GM15510 (cell line): Measurements from ENCODE around the gene FLOT2.

ENCODE experiments used
- POLR2A ChIP-seq: IDR thresholded peaks from 3 replicates; pipeline ENCODE4 v1.6.1; 2011; ENCODE audit warnings: borderline replicate concordance; ENCODE audit not compliant: insufficient read length; ENCODE audit errors: extremely low read depth

FLOT2 gene

DNA sequence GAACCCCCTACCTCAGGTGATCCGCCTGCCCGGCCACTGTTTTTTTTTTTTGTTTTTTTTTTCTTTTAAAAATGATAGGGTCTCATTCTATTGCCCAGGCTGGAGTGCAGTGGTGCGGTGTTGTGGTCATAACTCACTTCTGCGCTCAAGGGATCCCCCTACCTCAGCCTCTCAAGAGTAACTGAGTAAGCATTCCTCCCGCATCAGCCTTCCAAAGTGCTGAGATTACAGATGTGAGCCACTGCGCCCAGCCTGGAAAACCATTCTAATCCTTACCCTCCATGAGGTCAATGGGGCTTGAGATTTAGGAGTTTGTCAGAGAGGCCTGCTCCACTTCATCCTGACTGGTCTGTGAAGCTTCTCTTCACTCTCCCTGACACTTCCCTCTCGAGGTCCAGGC, 30.3 kb downstream of the FLOT2 start:
- TF ChIP-seq POLR2A, result no peak

DNA sequence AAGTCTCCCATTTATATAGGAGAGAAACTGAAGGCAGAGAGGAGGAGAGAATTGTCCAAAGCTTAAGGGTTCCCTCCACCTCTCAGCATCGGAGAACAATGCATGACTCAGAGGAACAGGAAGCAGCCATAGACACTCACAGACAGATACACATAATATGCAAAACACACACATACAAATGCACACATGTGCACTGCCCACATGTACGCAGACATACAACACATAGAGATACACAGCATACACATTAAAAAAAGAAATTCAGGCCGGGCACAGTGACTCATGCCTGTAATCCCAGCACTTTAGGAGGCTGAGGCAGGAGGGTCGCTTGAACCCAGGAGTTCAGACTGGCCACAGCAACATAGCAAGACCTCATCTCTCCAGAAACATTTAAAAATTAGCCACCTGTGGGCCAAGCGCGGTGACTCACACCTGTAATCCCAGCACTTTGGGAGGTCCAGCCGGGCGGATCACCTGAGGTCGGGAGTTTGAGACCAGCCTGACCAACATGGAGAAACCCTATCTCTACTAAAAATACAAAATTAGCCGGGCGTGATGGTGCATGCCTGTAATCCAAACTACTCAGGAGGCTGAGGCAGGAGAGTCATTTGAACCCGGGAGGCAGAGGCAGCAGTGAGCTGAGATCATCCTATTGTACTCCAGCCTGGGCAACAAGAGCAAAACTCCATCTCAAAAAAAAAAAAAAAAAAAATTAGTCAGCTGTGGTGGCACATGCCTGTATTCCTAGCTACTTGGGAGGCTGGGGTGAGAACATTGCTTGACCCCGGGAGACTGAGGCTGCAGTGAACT, 31.4 kb downstream of the FLOT2 start:
- TF ChIP-seq POLR2A, result no peak

DNA sequence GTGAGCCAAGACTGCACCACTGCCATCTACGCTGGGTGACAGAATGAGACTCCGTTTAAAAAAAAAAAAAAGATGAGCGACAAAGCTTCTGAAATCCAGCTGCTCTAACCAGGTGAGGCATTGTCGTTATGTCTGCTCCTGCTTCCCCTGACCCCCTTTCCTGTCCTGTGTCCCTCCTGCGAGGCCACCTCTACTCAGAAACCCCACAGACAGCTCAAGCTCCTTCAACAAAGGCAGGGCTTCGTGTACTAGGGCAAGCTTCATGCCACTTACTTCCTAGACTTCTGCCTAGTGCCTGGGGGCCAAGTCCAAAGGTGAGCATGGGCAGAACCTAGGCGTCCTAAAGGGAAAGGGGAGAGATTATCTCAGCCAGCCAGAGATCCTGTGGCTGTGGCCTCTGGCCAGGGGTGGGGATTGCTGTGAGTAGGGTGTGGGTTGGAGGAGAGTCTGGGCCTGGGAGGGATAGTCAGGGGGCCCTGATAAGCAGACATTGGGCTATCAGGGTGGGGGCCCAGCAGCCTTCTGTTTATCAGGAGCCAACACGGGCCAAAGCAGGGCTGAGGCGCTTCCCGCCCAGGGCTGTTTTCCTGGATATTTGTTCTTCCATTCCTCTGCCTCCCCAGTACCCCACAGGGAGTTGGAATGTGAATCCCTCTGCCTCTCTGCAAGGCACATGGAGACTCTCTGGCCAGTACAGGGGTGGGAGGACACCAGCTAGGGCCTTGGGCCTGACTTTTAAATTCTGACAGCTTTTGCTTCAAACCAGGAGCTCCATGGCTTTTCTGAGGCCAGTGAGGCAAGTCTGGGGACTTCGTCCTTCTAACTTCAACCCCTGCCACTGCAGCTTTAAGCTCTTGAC, 32.3 kb downstream of the FLOT2 start:
- no peak for TF ChIP-seq POLR2A

DNA sequence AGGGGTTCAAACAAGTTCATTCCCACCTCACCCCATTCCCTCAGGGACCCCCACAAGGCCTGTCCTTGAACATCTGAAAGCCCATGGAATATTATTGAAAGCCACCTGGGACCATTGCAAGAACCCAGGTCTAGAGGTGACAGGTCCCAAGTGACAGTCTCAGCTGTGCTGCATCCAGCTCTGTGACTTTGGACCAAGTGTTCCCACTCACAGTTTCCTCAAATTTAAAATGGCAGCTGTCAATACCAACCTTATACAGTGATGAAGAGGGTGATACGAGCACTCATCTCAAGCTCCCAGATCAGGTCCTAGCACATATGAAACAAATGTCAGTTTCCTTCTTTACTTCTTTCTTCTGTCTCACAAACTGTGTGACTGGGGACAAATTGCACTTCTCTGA, 33.6 kb downstream of the FLOT2 start:
- no peak for TF ChIP-seq POLR2A

DNA sequence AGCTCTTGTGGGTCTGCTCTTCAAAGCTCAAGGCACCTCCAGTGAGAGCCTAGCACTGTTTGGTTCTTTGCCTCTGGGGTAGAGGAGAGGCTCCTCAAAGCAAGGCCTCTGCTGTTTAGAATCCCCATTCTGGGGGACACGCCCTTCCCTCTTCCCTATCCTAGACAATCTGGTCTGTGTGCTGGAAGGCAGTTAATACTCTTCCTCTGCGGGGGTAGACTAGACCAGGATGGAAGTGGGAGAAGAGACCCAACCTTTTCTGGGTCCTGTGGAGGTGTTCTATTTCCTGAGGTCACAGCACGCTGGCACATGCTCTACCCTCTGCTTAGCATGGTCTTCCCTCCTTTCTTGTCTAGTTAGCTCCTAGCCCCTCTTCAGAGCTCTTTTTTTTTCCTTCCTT, 35.0 kb downstream of the FLOT2 start:
- no peak for TF ChIP-seq POLR2A

DNA sequence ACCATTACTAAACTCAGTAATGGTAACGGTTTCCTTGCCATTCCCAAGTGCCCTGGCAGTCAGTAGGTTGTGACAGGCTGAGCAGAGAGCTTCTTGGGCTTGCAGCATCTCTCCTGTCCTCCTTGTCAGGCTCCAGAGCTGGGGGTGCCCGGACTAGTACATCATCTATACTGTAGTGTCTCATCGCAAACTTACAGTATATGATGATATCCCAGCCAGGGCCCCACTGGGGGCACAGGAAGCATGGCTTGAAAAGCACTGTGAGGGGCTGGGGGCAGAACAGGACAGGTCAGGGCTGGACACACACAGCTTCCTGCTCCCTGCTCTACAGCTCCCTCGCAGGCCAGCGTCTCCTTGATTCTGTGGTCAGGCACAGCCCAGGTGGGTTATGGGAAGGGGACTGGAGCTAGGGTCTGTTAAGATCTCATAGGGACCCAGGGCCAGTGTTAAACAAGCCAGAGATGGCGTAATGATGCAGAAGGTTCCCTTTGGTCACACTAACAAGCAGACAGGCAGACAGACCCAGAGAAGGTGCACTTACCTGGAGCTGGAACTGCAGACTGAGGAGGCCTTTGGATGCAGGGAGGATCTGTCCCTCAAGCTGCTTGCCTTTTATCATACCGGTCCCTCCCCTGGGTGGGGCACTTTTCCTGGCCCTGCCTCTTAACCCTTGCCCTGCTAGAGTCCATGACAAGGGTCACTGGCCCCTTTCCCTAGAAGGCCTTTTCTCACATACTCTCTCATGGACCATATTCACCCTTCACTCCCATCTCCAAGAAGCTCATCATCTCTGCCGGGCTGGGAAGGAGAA, 35.9 kb downstream of the FLOT2 start:
- no peak for TF ChIP-seq POLR2A

DNA sequence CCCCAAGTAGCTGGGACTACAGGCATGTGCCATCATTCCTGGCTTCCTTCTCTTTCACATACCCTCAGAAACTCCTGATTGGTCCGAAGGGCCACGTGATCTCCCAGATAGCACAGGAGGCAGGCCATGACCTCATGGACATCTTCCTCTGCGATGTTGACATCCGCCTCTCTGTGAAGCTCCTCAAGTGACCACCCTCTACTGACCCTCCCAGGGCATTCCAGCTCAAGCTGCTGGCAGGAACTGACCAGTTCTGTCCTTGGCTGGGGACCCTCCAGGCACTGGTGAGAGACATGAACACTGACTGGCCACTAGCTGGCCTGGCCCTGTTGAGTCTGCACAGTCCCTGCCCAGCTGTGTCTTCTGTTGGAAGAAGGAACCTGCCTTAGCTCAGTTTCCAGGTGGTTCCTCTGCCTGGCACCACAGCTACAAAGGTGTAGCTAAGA, 37.1 kb downstream of the FLOT2 start:
- TF ChIP-seq POLR2A, result no peak

DNA sequence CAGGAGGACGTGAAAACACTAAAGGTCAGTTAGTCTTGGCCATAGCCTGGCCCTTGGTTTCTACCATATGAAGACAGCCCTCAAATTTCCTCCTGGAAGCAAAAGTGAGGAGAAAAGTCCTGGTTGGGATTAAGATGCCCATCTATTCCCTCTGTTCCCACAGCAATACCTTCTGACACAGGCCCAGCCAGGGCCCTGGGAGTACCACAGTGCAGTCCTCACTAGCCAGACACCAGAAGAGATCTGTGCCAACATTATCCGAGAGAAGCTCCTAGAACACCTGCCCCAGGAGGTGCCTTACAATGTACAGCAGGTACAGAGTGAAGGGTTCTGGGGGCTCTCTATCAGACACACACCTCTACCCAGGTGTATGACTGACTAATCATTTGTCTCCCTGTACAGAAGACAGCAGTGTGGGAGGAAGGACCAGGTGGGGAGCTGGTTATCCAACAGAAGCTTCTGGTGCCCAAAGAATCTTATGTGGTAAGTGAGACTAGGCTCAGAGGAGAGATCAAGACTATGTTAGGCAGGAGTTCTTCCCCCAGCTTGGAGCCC, 38.7 kb downstream of the FLOT2 start:
- TF ChIP-seq POLR2A, result no peak

DNA sequence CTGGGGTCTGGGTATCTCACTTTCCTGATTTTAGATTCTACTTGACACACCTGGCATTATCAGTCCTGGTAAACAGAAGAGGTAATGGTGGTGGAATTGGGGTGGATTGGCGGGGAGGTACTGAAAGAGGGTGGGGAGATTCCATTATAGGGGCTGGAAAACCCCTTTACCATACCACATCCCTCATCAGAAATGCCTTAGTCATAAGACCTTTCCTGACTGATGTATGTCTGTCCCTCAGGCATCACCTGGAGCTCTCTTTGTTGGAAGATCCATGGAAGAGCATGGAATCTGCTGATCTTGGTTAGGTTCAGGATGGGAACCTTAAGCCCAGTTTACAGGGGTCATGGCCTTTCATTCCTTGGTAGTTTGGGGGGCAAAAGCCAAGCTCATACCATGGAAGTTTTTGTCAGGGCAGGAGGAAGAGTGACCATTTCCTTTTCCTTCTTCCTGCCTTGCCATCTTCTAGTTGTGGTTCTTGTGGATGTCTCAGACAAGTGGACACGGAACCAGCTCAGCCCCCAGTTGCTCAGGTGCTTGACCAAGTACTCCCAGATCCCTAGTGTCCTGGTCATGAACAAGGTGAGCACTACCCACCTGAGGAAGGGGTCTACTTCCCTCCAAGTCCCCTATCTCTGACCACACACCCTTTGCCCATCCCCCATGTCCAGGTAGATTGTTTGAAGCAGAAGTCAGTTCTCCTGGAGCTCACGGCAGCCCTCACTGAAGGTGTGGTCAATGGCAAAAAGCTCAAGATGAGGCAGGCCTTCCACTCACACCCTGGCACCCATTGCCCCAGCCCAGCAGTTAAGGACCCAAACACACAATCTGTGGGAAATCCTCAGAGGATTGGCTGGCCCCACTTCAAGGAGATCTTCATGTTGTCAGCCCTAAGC, 39.4 kb downstream of the FLOT2 start:
- no peak for TF ChIP-seq POLR2A

DNA sequence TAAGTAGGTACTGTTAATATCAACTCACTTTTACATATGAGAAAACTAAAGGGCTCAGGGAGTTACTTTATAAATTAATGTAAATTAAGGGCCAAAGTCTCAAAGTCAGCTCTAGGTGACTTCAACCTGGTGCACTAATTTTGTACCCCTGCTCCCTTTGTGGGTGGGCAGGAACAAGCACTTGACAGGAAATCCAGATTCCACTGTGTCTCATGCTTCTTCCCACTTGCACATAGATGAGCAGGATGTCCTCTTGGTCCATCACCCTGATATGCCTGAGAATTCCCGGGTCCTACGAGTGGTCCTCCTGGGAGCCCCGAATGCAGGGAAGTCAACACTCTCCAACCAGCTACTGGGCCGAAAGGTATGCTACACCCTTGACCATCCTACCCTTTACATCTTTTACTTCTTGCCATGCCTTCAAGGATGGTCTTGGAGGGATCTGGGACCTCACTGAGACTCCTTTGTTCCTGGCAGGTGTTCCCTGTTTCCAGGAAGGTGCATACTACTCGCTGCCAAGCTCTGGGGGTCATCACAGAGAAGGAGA, 41.4 kb downstream of the FLOT2 start:
- TF ChIP-seq POLR2A, result no peak

DNA sequence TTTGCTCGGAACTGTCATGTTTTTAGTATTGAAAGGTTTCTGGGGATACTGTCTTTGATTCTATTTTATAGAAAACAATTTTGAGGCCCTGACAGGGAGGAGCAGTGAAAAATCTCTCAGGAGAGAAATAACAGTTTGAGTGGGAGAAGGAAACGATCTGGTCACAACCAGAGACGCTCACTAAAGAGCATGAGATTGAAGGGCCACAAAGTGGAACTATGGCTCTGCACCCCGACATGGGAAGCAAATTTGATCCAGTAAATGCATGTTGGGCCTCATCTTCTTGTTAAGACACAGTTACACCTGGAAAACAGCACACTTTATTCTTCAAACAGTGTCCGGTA, 42.2 kb downstream of the FLOT2 start:
- no peak for TF ChIP-seq POLR2A

DNA sequence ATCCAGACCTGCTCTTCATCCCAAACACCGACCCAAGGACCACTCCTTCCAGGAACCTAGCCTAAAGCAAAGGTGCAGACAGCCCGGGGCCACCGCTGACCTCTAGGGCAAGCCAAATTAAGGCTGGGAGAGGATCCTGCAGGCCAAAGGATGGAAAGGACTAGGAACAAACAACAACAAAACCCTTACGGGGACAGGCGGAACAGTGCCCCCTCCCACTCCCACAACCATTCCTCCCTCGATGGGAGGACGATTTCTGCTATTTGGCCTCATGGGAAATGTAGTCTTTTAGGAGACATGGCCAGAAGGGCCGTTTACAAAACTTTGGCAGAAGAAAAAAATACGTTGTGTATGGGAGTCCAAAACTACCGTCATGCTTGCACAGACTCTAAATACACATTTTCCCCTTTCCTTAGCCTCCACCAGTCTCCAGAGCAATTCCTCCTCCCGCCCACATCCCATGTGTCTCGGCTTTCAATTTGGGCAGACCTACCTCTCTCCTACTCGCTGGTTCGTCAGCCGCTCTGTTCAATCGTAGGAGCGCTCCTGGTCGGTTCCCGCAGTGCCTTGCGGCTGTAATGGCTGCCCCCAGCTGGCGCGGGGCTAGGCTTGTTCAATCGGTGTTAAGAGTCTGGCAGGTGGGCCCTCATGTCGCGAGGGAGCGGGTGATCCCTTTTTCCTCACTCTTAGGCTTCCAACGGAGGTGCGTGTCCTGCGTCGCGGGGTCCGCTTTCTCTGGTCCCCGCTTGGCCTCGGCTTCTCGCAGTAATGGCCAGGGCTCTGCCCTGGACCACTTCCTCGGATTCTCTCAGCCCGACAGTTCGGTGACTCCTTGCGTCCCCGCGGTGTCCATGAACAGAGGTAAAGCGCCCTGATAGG, 42.8 kb downstream of the FLOT2 start, which contains the start of gene ERAL1:
Gene ERAL1, plus strand, starts transcription at position 560 of the 879 bp plus-strand sequence. Its CDS starts 19 bp downstream, at position 579.
- TF ChIP-seq POLR2A, result peak; percentile 81
